ENCODE results near the gene IAPP. TPM values are rescaled to one million over a fixed set of nuclear protein-coding genes. Genes with fewer than 3 reads are reported as not detected.

IAPP gene
- not detected for total RNA-seq

DNA sequence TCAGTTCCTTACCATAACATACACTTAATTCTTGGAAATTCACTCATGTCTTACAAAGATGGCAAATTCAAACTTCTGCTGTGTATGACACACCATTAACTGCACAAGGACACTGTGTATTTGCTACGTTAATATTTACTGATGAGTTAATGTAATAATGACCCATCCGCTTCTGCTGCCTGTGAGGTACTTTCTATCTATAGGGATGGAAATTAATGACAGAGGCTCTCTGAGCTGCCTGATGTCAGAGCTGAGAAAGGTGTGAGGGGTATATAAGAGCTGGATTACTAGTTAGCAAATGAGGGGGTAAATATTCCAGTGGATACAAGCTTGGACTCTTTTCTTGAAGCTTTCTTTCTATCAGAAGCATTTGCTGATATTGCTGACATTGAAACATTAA is at the start of gene IAPP:
Gene IAPP (plus strand): TSS at position 301 of the 400 bp plus-strand sequence. CDS start 450 bp downstream, outside the sequence.
- Histone ChIP-seq H3K9me3 (ENCODE audit: control insufficient read depth in 3 of 3, low read length in 3 of 3) (no peaks in the 10 kb centered on the region), H3K27ac (ENCODE audit: low read depth, low read length) (no peak within 1 kb of the TSS), H3K36me3 (ENCODE audit: control insufficient read depth in 3 of 3, insufficient read depth in 3 of 3, low read length in 3 of 3) (no peaks in the 10 kb centered on the region), H3K27me3 (ENCODE audit: control insufficient read depth in 3 of 3, insufficient read depth in 3 of 3, low read length in 3 of 3) (no peaks in the 10 kb centered on the region), H3K9ac (ENCODE audit: low read depth in 1 of 3, low read length in 3 of 3) (no peak within 1 kb of the TSS), H3K4me3 (ENCODE audit: low read length in 3 of 3) (no peak within 1 kb of the TSS), H3K4me1 (ENCODE audit: control insufficient read depth in 3 of 3, insufficient read depth in 3 of 3, low read length in 3 of 3) (no peaks in the 10 kb centered on the region)

DNA sequence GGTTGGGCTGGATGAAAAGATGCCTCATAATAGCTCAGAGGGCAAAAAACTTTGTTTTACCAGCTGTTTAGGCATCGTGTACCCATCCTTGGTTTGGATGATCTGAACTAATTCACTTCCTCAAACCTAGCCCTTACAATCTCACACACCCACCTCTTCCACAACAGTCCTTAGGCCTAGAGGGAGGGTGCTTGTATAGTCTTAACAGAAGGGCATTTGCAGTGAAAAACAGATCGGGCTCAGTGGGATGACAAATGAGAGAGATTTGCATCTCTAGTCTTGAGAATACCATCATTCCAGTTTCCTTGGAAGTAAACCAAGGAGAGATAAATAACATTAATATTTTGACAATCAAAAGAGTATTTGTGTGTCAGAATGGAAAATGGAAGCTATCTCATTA is 49.0 kb upstream of the IAPP start:
- H3K9me3 ChIP-seq (ENCODE audit: control insufficient read depth in 3 of 3, low read length in 3 of 3): no peaks in the 10 kb centered on the region
- no peaks in the 10 kb centered on the region for H3K27me3 ChIP-seq (ENCODE audit: control insufficient read depth in 3 of 3, insufficient read depth in 3 of 3, low read length in 3 of 3)
- H3K27ac ChIP-seq (ENCODE audit: low read depth, low read length): no peak overlapping the region
- H3K4me3 ChIP-seq (ENCODE audit: low read length in 3 of 3): no peak overlapping the region
- no peaks in the 10 kb centered on the region for H3K36me3 ChIP-seq (ENCODE audit: control insufficient read depth in 3 of 3, insufficient read depth in 3 of 3, low read length in 3 of 3)
- H3K9ac ChIP-seq (ENCODE audit: low read depth in 1 of 3, low read length in 3 of 3): no peak overlapping the region
- H3K4me1 ChIP-seq (ENCODE audit: control insufficient read depth in 3 of 3, insufficient read depth in 3 of 3, low read length in 3 of 3): no peaks in the 10 kb centered on the region

GRCh38 chr12:21324551-21324950 is 48.2 kb upstream of the IAPP start:
- Histone ChIP-seq H3K27ac (ENCODE audit: low read depth, low read length) (no peak overlapping the region), H3K36me3 (ENCODE audit: control insufficient read depth in 3 of 3, insufficient read depth in 3 of 3, low read length in 3 of 3) (no peaks in the 10 kb centered on the region), H3K9ac (ENCODE audit: low read depth in 1 of 3, low read length in 3 of 3) (no peak overlapping the region), H3K9me3 (ENCODE audit: control insufficient read depth in 3 of 3, low read length in 3 of 3) (no peaks in the 10 kb centered on the region), H3K4me3 (ENCODE audit: low read length in 3 of 3) (no peak overlapping the region), H3K27me3 (ENCODE audit: control insufficient read depth in 3 of 3, insufficient read depth in 3 of 3, low read length in 3 of 3) (no peaks in the 10 kb centered on the region), H3K4me1 (ENCODE audit: control insufficient read depth in 3 of 3, insufficient read depth in 3 of 3, low read length in 3 of 3) (no peaks in the 10 kb centered on the region)

DNA sequence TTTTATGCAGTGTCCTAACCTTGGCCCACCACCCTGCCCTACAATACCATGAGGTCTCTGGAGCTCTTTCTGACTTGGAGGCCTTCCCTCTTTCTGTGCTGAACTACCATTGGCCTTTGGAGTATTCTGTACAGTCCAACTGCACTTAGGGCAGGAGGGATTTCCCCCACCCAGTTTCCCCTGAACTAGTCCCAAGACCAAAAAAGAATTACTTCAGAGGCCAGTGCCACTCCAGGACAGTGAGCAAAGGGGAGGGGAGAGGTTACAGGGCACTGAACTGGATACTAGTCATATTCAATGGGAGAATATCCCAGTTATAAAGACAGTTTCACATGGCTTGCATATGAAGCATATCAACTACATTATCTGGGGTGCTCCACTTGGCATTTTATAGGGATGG is 44.1 kb upstream of the IAPP start:
- H3K9me3 ChIP-seq (ENCODE audit: control insufficient read depth in 3 of 3, low read length in 3 of 3): no peaks in the 10 kb centered on the region
- no peak overlapping the region for H3K27ac ChIP-seq (ENCODE audit: low read depth, low read length)

GRCh38 chr12:21330682-21331253 is 41.9 kb upstream of the IAPP start:
- H3K27me3 ChIP-seq (ENCODE audit: control insufficient read depth in 3 of 3, insufficient read depth in 3 of 3, low read length in 3 of 3): no peaks in the 10 kb centered on the region
- no peak overlapping the region for H3K9ac ChIP-seq (ENCODE audit: low read depth in 1 of 3, low read length in 3 of 3)
- H3K36me3 ChIP-seq (ENCODE audit: control insufficient read depth in 3 of 3, insufficient read depth in 3 of 3, low read length in 3 of 3): no peaks in the 10 kb centered on the region
- no peaks in the 10 kb centered on the region for H3K4me1 ChIP-seq (ENCODE audit: control insufficient read depth in 3 of 3, insufficient read depth in 3 of 3, low read length in 3 of 3)
- no peak overlapping the region for H3K27ac ChIP-seq (ENCODE audit: low read depth, low read length)
- no peak overlapping the region for H3K4me3 ChIP-seq (ENCODE audit: low read length in 3 of 3)
- H3K9me3 ChIP-seq (ENCODE audit: control insufficient read depth in 3 of 3, low read length in 3 of 3): no peaks in the 10 kb centered on the region

More for the DNA sequence above, 44.1 kb upstream of the IAPP start:
- no peaks in the 10 kb centered on the region for H3K36me3 ChIP-seq (ENCODE audit: control insufficient read depth in 3 of 3, insufficient read depth in 3 of 3, low read length in 3 of 3)
- H3K4me3 ChIP-seq (ENCODE audit: low read length in 3 of 3): no peak overlapping the region
- H3K4me1 ChIP-seq (ENCODE audit: control insufficient read depth in 3 of 3, insufficient read depth in 3 of 3, low read length in 3 of 3): no peaks in the 10 kb centered on the region
- H3K9ac ChIP-seq (ENCODE audit: low read depth in 1 of 3, low read length in 3 of 3): no peak overlapping the region
- no peaks in the 10 kb centered on the region for H3K27me3 ChIP-seq (ENCODE audit: control insufficient read depth in 3 of 3, insufficient read depth in 3 of 3, low read length in 3 of 3)

DNA sequence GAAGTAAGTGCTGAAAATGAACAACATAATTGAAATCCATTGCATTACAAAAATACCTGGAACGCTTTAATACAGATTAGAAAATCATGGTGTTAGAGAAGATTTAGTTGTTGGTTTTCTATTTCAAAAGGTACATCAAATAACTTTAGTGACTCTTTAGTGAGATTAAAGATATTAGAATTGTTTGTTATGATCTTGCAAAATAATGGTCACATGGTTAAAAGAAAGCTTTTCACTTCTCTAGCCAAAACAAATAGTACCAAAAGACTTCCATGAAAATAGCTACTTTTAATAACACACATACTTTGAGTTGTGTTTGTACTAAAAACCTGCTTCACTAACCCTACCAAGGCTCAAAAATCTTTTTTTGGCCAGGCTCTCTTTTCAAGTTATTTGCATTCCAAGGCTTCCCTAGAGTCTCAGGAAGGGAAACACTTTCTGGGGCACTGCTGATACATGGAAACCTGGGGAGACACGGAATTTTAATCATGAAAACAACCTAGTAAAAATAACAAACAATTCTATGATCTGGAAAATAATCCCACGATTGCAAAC is 37.9 kb upstream of the IAPP start, which contains the start of gene SLCO1A2:
Gene SLCO1A2 (minus strand): TSS at position 147 of the 555 bp plus-strand sequence. CDS start 270 bp downstream, outside the sequence.
- Histone ChIP-seq H3K9me3 (ENCODE audit: control insufficient read depth in 3 of 3, low read length in 3 of 3) (no peaks in the 10 kb centered on the region), H3K27me3 (ENCODE audit: control insufficient read depth in 3 of 3, insufficient read depth in 3 of 3, low read length in 3 of 3) (no peaks in the 10 kb centered on the region), H3K27ac (ENCODE audit: low read depth, low read length) (no peak within 1 kb of the TSS), H3K36me3 (ENCODE audit: control insufficient read depth in 3 of 3, insufficient read depth in 3 of 3, low read length in 3 of 3) (no peaks in the 10 kb centered on the region), H3K4me3 (ENCODE audit: low read length in 3 of 3) (no peak within 1 kb of the TSS), H3K9ac (ENCODE audit: low read depth in 1 of 3, low read length in 3 of 3) (no peak within 1 kb of the TSS), H3K4me1 (ENCODE audit: control insufficient read depth in 3 of 3, insufficient read depth in 3 of 3, low read length in 3 of 3) (no peaks in the 10 kb centered on the region)

DNA sequence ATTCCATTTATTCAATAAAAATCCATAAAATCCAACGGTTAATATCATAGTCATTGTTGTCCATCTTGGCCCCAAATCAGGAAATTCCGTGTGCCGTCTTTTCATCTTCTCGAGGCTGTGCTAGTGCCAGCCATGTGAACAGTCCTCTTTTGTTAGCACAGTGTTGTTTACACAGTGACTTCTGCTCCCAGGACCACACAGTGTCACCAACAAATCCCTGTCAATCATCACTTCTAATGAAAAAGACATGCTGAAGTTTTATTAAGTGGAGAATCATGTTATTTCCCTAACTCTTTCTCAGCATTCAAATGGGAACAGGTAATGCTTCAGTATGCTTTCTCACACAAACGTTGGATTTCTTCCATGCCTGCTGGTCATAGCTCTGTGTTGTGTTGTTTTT is 36.0 kb upstream of the IAPP start:
- H3K27ac ChIP-seq (ENCODE audit: low read depth, low read length): no peak overlapping the region
- H3K9me3 ChIP-seq (ENCODE audit: control insufficient read depth in 3 of 3, low read length in 3 of 3): no peaks in the 10 kb centered on the region
- H3K27me3 ChIP-seq (ENCODE audit: control insufficient read depth in 3 of 3, insufficient read depth in 3 of 3, low read length in 3 of 3): no peaks in the 10 kb centered on the region
- H3K9ac ChIP-seq (ENCODE audit: low read depth in 1 of 3, low read length in 3 of 3): no peak overlapping the region
- H3K36me3 ChIP-seq (ENCODE audit: control insufficient read depth in 3 of 3, insufficient read depth in 3 of 3, low read length in 3 of 3): no peaks in the 10 kb centered on the region
- H3K4me3 ChIP-seq (ENCODE audit: low read length in 3 of 3): no peak overlapping the region
- no peaks in the 10 kb centered on the region for H3K4me1 ChIP-seq (ENCODE audit: control insufficient read depth in 3 of 3, insufficient read depth in 3 of 3, low read length in 3 of 3)

DNA sequence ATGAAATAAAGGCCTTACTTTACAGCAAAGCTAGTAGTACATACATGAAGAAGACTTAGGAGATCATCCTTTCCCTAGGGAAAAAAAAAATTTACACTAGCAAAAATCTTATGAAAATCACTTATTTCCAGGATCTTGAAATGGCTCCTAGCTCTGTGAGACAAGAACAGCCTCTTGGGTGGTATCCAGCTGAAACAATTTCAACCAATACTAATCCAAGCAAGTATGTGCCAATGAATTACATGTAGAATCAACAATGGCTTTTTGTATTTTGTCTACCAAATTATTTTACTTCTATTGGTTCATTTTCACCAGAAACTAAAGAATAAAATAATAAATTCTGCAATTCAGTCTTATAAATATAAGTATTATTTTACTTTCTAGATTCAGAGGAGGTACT is 35.2 kb upstream of the IAPP start:
- Histone ChIP-seq H3K4me1 (ENCODE audit: control insufficient read depth in 3 of 3, insufficient read depth in 3 of 3, low read length in 3 of 3) (no peaks in the 10 kb centered on the region), H3K36me3 (ENCODE audit: control insufficient read depth in 3 of 3, insufficient read depth in 3 of 3, low read length in 3 of 3) (no peaks in the 10 kb centered on the region), H3K9ac (ENCODE audit: low read depth in 1 of 3, low read length in 3 of 3) (no peak overlapping the region), H3K9me3 (ENCODE audit: control insufficient read depth in 3 of 3, low read length in 3 of 3) (no peaks in the 10 kb centered on the region), H3K27ac (ENCODE audit: low read depth, low read length) (no peak overlapping the region), H3K4me3 (ENCODE audit: low read length in 3 of 3) (no peak overlapping the region), H3K27me3 (ENCODE audit: control insufficient read depth in 3 of 3, insufficient read depth in 3 of 3, low read length in 3 of 3) (no peaks in the 10 kb centered on the region)

- Histone ChIP-seq H3K36me3 (ENCODE audit: control insufficient read depth in 3 of 3, insufficient read depth in 3 of 3, low read length in 3 of 3) (no peaks in the 10 kb centered on the region), H3K4me1 (ENCODE audit: control insufficient read depth in 3 of 3, insufficient read depth in 3 of 3, low read length in 3 of 3) (no peaks in the 10 kb centered on the region), H3K27me3 (ENCODE audit: control insufficient read depth in 3 of 3, insufficient read depth in 3 of 3, low read length in 3 of 3) (no peaks in the 10 kb centered on the region), H3K9me3 (ENCODE audit: control insufficient read depth in 3 of 3, low read length in 3 of 3) (no peaks in the 10 kb centered on the region), H3K9ac (ENCODE audit: low read depth in 1 of 3, low read length in 3 of 3) (no peak overlapping the region), H3K27ac (ENCODE audit: low read depth, low read length) (no peak overlapping the region), H3K4me3 (ENCODE audit: low read length in 3 of 3) (no peak overlapping the region)
Measured at GRCh38 chr12:21337959-21338744, 34.5 kb upstream of the IAPP start.

DNA sequence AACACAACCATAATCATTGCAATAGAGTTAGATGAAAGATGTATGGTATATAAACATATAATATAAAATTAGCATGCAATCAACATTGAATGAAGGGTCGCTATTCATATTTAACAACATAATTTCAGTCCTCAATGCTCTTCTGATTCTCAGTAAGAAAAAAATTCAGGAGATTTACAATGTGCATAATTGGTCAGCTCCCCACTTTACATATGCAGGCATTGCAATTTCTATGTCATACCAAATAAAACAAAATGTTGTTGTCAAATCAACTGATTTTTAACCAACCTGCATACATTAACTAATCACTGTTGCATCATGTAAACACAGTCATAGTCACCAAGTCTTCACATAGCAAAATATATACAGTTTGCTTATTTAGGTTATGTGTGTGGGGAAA is 32.8 kb upstream of the IAPP start:
- Histone ChIP-seq H3K27me3 (ENCODE audit: control insufficient read depth in 3 of 3, insufficient read depth in 3 of 3, low read length in 3 of 3) (no peaks in the 10 kb centered on the region), H3K27ac (ENCODE audit: low read depth, low read length) (no peak overlapping the region), H3K9me3 (ENCODE audit: control insufficient read depth in 3 of 3, low read length in 3 of 3) (no peaks in the 10 kb centered on the region), H3K4me1 (ENCODE audit: control insufficient read depth in 3 of 3, insufficient read depth in 3 of 3, low read length in 3 of 3) (no peaks in the 10 kb centered on the region), H3K36me3 (ENCODE audit: control insufficient read depth in 3 of 3, insufficient read depth in 3 of 3, low read length in 3 of 3) (no peaks in the 10 kb centered on the region), H3K9ac (ENCODE audit: low read depth in 1 of 3, low read length in 3 of 3) (no peak overlapping the region), H3K4me3 (ENCODE audit: low read length in 3 of 3) (no peak overlapping the region)
